Measurements from ENCODE around the gene FAM168A.
"Not testable (repeated sequence)": the region's sequence is repeated elsewhere in the genome, so short reads cannot be mapped to it uniquely, and the experiment has no call there.

Gene FAM168A

GRCh38 chr11:73468590-73469161, 129.2 kb downstream of the FAM168A start:
- no peak for DNase-seq (ENCODE audit: low read depth)

GRCh38 chr11:73467505-73467904, 130.4 kb downstream of the FAM168A start:
- DNase-seq (ENCODE audit: low read depth) = no peak

GRCh38 chr11:73466643-73467042, 131.3 kb downstream of the FAM168A start:
- DNase-seq (ENCODE audit: low read depth) = no peak

- DNase-seq (ENCODE audit: low read depth) = no peak
Observed at GRCh38 chr11:73465871-73466270, 132.0 kb downstream of the FAM168A start.

GRCh38 chr11:73465023-73465675, 132.8 kb downstream of the FAM168A start:
- no peak for DNase-seq (ENCODE audit: low read depth)

- no peak for DNase-seq (ENCODE audit: low read depth)
Observed at GRCh38 chr11:73464347-73464746, 133.6 kb downstream of the FAM168A start.

- no peak for DNase-seq (ENCODE audit: low read depth)
Observed at GRCh38 chr11:73463359-73463758, 134.6 kb downstream of the FAM168A start.

- no peak for DNase-seq (ENCODE audit: low read depth)
Observed at GRCh38 chr11:73461964-73462363, 135.9 kb downstream of the FAM168A start.

GRCh38 chr11:73461335-73461840, 136.5 kb downstream of the FAM168A start:
- no peak for DNase-seq (ENCODE audit: low read depth)

- DNase-seq (ENCODE audit: low read depth) = no peak
Observed at GRCh38 chr11:73458201-73458600, 139.7 kb downstream of the FAM168A start.

GRCh38 chr11:73454987-73455386, 142.9 kb downstream of the FAM168A start:
- DNase-seq (ENCODE audit: low read depth) = no peak

- DNase-seq (ENCODE audit: low read depth) = no peak
Observed at GRCh38 chr11:73453562-73453961, 144.3 kb downstream of the FAM168A start.

GRCh38 chr11:73452726-73453125, 145.2 kb downstream of the FAM168A start:
- no peak for DNase-seq (ENCODE audit: low read depth)

- DNase-seq (ENCODE audit: low read depth) = no peak
Observed at GRCh38 chr11:73451896-73452295, 146.0 kb downstream of the FAM168A start.

- DNase-seq (ENCODE audit: low read depth) = no peak
Observed at GRCh38 chr11:73446766-73447165, 151.1 kb downstream of the FAM168A start.

GRCh38 chr11:73445980-73446379, 151.9 kb downstream of the FAM168A start:
- DNase-seq (ENCODE audit: low read depth) = no peak

GRCh38 chr11:73439002-73439843, 158.7 kb downstream of the FAM168A start:
- DNase-seq (ENCODE audit: low read depth) = no peak

- DNase-seq (ENCODE audit: low read depth) = not testable (repeated sequence)
Observed at GRCh38 chr11:73436859-73437258, 161.1 kb downstream of the FAM168A start.

GRCh38 chr11:73431396-73431795, 166.5 kb downstream of the FAM168A start:
- DNase-seq (ENCODE audit: low read depth) = no peak

- DNase-seq (ENCODE audit: low read depth) = no peak
Observed at GRCh38 chr11:73430326-73430725, 167.6 kb downstream of the FAM168A start.

GRCh38 chr11:73429121-73429750, 168.7 kb downstream of the FAM168A start:
- no peak for DNase-seq (ENCODE audit: low read depth)

- DNase-seq (ENCODE audit: low read depth) = no peak
Observed at GRCh38 chr11:73428699-73429098, 169.2 kb downstream of the FAM168A start.
